GM19351 (cell line): ENCODE data around the gene DET1.
"Not testable (repeated sequence)": the region's sequence is repeated elsewhere in the genome, so short reads cannot be mapped to it uniquely, and the experiment has no call there.

Experiments used
- ATAC-seq: cut with Tn5 transposase; IDR thresholded peaks from one replicate; pipeline ENCODE4 v1.9.1; 2021; ENCODE audit warnings: mild to moderate bottlenecking, moderate library complexity; ENCODE audit not compliant: unreplicated experiment

DET1 gene

DNA sequence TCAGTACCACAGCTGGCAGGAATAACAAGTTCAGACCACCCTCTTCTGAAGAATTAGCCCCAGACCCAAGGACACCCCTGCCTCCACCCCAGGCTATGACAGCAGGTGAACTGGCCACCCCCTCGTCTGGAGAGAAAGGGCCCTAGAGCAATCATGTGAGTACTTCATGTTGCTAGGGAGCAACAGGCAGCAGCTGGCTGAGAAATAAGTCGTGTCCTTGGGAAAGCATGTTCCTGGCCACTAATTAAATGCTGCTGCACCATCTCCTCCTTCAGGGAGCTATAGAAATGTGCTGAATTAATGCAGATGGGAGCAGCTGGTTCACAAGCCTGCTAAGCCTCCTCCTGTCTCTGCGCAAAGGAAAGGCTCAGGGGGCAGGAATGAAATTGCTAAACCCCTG lies 47.5 kb downstream of the DET1 start:
- ATAC-seq: no peak

DNA sequence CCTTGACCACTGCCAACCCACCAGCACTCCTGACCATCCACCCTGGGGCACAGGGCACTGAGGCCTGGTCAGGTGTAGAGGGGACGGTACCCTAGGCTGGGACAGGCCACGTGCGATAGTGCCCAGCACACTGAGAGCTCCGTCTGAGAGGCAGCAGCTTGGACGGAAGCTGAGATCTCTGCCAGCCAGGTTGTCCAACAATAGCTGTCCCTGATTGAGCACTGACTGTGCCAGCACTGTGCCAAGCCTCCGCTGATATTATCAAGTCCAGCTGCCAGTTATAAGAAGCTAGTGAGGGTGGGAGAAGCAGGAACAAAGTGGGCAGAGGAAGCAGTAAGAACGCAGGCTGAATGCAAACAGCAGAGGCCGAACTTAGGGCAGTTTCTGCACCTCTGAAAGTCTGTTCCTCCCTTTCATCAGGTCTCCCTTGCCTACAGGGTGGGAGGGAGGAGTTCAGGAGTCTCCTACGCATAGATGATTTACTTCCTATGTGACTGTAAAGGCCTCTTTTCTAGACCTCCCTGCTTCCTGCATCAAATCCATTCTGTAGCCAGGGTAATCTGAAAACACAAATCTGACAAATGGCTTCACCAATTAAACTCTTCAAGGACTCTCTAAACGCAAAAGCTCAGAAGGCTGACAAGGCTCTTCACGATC lies 49.2 kb downstream of the DET1 start:
- no peak for ATAC-seq

DNA sequence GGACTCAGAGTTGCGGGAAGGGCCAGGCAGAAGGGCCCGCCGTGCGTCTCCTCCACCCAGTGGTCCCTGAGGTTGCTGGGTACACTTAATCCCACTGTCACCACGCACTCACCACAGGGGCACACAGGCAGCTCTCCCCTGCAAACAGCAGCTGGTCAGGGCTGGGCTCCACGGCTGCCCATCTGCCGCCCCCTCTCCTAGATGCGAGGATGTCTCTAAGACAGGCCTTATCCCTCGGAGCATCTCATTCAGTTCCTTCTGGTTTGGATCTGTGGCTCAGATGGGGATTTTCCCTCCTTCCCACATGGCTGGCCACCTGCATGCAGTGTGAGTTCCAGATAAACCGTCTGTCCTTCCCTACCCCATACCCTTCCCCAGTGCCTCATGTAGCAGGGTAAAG lies 52.6 kb downstream of the DET1 start:
- no peak for ATAC-seq

DNA sequence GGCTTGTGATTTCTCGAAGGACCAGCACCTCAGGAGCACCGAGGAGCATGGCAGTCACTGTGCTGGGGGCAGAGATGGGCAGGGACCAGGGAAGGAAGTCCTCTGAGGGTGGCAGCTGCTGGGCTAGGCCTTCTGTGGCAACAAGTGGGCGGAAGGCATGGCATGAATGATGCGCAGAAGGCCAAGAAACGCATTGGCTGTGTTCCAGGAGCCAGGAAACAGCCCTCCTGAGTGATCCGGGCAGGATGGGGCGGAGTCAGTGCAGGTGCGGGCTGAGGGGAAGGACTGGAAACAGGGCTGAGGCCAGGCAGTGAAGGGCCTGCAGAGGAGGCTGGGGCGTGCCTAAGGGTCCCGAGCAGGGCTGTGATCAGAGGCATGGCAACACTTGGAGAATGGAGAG lies 55.3 kb downstream of the DET1 start:
- no peak for ATAC-seq

DNA sequence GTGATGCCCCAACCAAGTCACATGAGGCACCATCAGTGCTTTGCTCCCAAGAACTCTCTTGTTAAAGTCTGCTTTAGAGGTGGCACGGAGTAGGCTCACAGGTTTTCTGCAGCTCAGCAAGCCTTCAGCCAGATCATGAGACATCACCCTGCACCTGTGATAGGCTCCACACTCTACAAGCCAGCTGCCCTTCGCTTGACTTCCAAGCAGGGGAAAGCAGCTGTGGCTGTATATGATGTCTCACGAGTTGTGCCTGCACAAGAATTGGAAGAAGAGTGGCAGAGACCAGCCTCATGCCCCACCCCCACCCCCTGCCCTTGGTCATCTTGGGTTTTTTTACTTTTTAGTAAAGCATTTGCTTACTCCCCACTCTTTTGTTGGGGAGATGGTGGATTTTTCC lies 56.4 kb downstream of the DET1 start:
- ATAC-seq: no peak

DNA sequence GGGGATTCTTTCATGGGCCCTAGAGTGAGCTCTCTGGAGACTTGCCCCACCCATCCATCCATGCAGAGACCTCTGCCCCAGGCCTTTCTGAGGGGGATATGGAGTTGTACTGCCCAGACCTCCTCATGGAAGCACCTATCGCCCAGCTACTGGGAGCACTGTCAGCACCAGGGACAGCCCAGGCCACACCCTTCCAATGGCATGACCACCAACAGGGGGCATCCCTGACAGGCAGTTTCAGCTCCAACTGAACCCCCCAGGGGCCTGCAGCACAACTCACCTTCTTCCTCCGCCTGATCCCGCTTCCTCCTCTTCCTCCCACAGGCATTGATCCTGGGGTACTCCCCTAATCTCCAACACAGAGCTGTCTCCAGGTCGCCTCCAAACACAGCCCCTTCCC lies 57.2 kb downstream of the DET1 start:
- no peak for ATAC-seq

DNA sequence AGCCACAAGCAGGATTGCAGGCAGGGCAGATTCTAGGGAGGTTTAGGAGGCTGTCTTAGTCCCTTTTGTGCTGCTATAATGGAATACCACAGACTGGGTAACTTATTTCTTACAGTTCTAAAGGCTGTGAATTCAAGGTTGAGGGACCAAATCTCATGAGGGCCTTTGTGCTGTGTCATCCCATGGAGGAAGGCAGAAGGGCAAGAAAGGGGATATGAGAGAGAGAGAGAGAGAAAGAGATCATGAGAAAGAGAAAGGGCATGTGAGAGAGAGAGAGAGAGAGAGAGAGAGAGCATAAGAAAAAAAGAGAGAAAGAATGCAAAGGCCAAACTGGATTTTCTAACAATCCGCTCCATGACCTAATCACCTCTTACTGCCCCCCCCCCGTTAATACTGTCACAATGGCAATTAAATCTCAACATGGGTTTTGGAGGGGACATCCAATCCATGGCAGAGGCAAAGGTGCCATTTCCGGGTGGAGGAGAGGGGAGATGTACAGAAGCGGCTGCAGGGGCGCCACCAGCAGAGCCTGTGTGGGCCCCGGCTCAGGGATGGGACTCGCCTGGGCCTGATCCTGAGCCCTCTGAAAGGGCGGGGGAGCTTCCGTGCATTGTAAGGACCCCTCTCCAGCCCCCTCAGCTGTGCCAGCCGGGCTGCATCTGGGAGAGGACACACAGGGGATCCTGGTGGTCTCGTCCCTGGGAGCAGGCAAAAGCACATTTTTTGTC lies 58.5 kb downstream of the DET1 start:
- ATAC-seq: no peak

DNA sequence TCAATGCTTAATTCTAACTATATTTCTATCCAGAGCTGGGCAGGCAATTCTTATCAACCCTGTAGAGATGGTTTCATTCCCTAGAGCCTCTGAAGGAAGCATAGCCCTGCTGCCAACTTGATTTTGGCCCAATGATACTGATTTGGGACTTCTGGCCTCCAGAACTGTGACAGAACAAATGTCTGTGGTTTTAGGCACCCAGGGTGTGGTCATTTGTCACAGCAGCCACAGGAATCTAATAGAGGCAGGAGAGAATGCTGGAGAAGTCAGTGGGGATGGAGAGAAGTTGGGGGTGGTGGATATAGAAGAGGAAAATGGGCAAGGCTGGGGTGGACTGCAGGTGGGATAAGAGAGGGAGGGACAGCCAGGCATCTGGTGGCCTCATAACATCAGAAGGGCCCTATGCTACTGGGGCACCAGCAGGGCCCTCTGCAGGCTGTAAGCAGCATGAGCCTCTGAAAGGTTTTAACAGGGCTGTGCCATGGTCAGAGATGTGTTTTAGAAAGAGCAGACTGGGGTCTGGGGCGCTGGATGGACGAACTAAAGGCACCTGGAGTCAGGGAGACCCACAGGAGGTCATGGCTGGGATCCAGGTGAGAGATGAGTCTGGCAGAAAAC lies 59.2 kb downstream of the DET1 start:
- ATAC-seq: no peak

DNA sequence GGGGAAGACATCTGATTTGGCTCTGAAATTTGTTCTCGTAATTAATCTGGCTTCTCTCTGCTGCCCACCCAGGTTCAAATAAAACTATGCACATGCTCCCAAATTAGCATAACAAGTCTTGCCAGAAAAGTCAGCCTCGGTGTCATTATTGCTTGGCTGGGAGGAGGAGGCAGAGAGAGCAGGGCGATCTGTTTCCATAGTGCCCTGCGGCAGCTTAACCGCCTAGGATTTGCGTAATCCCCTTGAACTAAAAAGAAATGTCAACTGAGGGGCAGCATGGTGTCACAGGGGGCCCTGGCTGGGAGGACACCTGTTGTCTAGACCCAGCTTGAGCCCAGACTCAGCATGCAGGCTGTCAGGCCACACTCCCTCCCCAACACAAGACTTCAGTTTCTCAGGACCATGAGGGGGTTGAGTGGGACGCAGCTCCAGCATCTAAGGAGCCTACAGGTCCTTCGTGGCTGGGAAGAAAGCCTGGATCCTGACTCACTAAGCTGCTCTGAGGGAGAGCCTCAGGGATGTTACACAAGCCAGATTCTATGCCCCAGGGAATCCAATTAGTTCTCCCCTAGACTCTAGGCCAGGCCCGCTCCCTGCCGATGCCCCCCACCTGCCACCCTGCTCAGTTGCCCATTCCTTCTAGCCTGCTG lies 61.7 kb downstream of the DET1 start:
- no peak for ATAC-seq

DNA sequence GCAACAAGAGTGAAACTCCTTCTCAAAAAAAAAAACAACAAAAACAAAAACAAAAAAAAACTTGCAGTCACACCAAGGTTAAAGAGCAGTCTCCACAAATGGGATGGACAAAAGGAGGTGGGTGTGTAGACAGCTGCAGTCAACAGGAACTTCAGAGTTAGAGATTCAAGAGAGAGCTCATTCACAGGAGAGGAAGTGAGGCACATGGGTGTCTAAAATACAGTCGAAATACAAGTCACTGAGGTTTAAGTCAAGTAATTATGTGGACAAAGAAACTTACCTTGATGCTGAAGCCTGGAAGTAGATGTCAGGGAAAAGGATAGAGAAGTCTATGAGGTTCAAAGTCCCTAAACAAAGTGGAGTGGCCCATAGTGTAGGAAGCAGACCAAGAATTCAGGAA lies 64.2 kb downstream of the DET1 start:
- no peak for ATAC-seq

DNA sequence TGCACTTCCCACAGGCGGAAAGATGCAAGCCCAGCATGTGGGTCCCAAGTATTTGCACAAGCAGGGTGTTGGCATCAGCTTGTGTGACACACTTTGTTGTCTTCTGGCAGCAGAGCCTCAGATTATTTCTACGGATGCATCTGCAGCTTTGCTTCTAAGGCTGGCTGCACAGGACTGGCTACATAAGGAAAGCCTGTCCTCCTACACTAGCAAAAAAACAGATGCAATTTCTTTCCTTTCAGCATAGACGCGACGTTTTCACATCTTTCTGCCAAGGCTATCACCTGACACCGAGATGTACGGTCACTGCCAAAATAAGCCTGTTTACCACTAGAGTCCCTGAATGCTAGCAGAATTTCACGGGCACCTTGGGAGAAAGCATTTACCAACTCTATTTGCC lies 65.5 kb downstream of the DET1 start:
- no peak for ATAC-seq

DNA sequence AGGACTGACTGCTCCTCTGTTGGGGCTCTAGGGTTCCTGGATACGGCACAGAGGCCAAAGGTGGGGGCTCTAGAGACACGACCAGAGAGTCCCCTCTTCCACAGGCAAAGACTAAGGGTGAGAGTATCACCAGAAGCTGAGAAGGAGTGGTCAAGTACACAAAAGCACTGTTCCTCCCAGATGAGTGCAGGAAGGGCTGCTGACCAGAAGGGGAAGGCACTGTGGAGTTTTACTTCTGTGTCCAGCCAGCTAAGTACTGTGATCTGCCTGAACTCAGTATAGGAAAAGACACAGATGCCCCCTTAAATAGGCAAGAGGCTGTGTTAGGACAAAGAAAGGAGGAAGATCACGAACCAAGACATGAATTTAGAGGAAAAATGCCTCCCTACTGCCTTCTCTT lies 67.3 kb downstream of the DET1 start:
- no peak for ATAC-seq

DNA sequence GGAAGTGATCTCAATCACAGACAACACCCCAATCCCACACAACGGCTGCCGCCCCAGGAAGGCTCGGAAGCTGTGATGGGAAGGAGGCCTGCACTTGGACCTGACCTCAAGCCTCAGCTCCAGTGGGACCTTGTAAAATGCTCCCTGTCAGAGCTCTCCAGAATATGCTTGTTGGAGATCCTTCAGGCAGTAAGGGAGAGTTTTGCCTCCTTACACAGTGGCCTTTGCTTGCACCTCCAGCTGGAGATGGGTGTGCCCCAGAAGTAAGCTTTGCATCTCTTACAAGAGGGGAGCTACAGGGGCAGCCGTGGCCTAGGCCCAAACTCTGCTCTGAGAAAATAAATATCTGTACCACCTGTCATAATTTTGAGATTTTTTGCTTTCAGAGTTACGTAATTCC lies 68.6 kb downstream of the DET1 start:
- no peak for ATAC-seq

DNA sequence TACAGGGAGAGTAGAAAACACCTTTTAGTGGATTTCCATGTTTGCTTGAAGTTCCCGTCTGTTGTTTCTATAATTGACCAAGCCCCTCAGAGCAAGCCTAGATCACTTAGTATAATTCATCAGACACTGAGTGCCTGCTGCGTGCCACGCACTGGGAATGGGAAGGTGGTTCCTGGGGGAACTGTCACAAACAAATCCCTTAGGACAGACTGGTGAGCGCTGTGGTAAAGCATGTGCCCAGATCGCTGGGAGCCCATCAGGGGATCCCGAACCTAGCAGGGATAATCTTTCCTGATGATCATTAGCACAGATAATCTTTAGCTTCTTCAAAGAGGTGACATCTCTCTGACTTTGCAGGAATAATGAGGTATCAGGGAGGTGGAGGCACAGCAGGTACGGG lies 69.4 kb downstream of the DET1 start:
- ATAC-seq: no peak

DNA sequence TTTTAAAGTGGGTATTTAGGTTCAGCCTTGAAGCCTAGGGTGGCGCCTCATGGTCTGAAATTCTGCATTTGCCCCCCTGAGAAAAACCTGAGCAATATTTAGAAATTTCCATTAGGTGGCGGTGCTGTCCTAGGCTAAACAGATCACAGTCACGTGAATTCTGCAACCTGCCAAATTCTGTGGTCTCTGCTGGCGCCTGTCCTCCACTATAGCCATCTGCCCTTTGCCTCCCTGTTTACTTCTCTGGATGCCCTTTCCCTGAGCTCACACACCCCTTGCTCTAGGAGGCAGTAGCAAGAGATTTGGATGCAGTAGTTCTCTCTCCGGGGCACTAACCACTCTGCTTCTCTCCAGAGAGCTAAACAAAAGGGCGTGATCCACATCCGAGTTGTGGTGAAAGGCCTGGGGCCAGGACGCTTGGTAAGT lies 69.8 kb downstream of the DET1 start:
- ATAC-seq: peak; percentile 75

DNA sequence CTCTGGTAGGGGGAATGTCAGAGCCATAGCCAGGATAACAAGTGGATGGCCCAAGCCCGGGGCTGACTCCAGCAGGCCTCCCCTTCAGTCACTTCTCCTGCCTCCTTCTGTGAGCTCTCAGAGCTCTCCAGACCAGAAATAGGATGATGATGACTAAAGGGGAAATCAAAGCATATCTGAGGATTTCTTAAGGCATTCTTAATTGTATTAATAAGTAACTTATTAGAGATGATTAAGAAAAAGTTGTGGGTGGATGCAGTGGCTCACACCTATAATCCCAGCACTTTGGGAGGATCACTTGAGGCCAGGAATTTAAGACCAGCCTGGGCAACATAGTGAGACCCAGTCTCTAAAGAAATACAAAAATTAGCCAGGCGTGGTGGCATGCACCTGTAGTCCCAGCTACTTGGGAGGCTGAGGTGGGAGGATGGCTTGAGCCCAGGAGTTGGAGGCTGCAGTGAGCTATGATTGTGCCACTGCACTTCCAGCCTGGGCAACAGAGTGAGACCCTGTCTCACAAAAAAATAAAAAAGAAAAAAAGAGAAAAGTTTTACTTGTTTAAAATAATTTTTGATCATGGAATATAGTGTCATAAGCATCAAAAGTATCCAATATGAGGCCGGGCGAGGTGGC lies 72.7 kb downstream of the DET1 start:
- ATAC-seq: not testable (repeated sequence)

DNA sequence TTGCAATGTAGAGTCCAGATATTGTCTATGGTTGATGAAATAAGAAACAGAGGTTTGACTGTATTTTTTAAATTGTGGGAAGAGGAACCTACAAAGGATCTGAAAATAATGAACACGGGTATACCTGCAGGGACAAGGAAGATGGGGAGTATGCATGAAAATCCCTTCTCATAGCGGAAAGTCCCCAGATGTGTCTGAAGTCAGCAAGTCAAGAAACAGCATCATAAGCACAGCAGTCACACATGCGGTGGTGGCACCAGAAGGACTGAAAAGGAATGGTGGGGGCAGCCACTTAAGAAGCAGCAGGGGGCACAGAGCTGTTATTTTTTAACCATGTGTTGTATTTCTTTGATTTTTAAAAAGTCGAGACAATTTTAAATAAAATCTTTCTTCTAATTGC lies 74.3 kb downstream of the DET1 start:
- ATAC-seq: no peak

DNA sequence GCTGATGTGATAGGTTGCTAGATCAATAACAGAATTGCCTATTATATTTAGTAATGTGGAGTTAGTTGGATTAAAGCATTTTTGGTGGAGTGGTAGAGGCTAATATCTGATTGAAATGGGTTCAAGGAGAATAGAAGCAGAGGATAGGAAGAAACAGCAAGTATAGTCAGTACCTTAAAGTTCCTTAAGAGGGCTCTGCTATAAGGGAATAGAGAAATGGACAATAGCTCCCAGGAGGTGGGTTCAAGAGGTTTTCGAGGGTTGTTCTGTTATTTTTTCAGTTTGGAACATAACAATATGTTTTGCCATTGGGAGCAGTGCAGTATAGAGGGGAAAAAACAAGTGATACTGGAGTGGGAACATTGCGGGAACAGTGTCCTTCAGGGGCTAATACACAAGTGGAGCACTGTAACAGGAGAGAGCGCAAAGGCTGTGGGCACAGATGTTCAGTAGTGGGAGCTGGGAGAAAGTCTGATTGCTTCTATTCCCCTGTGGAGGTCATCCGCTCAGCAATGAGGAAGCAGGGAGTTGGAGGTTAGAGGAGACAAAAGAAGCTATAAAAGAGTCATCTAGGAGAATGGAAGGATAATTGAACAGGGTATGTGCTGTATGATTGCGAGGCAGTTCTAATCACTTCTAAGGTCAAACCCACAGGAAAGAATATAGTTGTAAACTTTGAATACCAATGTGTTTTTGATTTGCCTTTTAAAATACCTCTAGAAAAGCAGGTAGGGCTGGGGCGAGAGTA lies 75.7 kb downstream of the DET1 start:
- no peak for ATAC-seq

DNA sequence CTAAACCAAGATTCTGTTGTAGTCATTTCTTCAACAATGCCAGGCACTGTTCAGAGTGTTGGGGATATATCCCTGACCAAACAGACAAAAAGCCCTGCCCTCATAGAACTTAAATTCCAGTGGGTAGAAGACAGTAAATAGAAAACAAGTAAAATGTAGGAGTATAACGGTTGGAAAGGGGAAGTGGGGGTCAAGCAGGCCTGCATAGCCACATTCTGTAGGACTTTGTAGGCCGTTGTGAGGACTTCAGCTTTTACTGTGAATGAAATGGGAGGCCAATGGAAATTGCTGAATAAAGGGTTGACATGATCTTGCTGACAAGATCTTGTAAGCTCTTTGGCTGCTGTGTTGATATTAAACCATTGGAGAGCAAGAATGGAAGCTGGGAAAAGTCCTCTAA lies 77.2 kb downstream of the DET1 start:
- no peak for ATAC-seq

DNA sequence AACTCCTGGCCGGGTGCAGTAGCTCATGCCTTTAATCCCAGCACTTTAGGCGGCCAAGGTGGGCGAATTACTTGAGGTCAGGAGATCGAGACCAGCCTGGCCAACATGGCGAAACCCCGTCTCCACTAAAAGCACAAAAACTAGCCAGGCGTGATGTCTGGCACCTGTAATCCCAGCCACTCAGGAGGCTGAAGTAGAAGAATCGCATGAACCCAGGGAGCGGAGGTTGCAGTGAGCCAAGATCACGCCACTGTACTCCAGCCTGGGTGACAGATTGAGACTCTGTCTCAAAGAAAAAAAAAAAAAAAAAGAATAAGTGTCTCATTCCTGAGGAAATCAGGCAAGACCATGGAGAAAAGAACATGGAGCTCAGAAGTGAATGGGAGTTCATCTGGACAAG lies 77.8 kb downstream of the DET1 start:
- ATAC-seq: not testable (repeated sequence)
